ENCODE results near the gene LMX1B.
A peak's percentile ranks its signal among the peaks of the same experiment; 100 is the strongest.

The LMX1B gene

GRCh38 chr9:126702151-126703001 lies 88.6 kb downstream of the LMX1B start:
- TF ChIP-seq MAX (IDR thresholded peaks at IDR 0.05; ENCODE audit: low read depth, low read length) = no peak; the same call in 1 of the 2 replicates
- TF ChIP-seq MYC (IDR thresholded peaks at IDR 0.05; ENCODE audit: low read depth, low read length) = no peak
- TF ChIP-seq CTCF (IDR thresholded peaks at IDR 0.05; ENCODE audit: low read depth, low read length) = peak; percentile 71
- peak; percentile 21 for DNase-seq (ENCODE audit: low read depth)
- H3K4me3 ChIP-seq (ENCODE audit: low read depth, low read length) = no peak overlapping the region

- TF ChIP-seq CTCF (IDR thresholded peaks at IDR 0.05; ENCODE audit: low read depth, low read length) (no peak), POLR2A (IDR thresholded peaks at IDR 0.05; ENCODE audit: extremely low read depth, insufficient read length) (no peak), MYC (IDR thresholded peaks at IDR 0.05; ENCODE audit: low read depth, low read length) (no peak), MAX (IDR thresholded peaks at IDR 0.05; ENCODE audit: low read depth, low read length) (no peak)
- H3K4me3 ChIP-seq (ENCODE audit: low read depth, low read length) = no peak overlapping the region
Measured at GRCh38 chr9:126703002-126703865, 89.5 kb downstream of the LMX1B start.

GRCh38 chr9:126703866-126704156 lies 90.1 kb downstream of the LMX1B start:
- peak; percentile 1 for DNase-seq (ENCODE audit: low read depth)
- TF ChIP-seq CTCF (IDR thresholded peaks at IDR 0.05; ENCODE audit: low read depth, low read length) (no peak), POLR2A (IDR thresholded peaks at IDR 0.05; ENCODE audit: extremely low read depth, insufficient read length) (no peak), MYC (IDR thresholded peaks at IDR 0.05; ENCODE audit: low read depth, low read length) (no peak), MAX (IDR thresholded peaks at IDR 0.05; ENCODE audit: low read depth, low read length) (no peak)
- H3K4me3 ChIP-seq (ENCODE audit: low read depth, low read length) = no peak overlapping the region

More at GRCh38 chr9:126703002-126703865, 89.5 kb downstream of the LMX1B start:
- peak; percentile 1 for DNase-seq (ENCODE audit: low read depth)

GRCh38 chr9:126704157-126704891 lies 90.6 kb downstream of the LMX1B start:
- DNase-seq (ENCODE audit: low read depth) = peak; percentile 69
- no peak for TF ChIP-seq CTCF (IDR thresholded peaks at IDR 0.05; ENCODE audit: low read depth, low read length)
- TF ChIP-seq POLR2A (IDR thresholded peaks at IDR 0.05; ENCODE audit: extremely low read depth, insufficient read length) = no peak
- no peak for TF ChIP-seq MYC (IDR thresholded peaks at IDR 0.05; ENCODE audit: low read depth, low read length)
- no peak for TF ChIP-seq MAX (IDR thresholded peaks at IDR 0.05; ENCODE audit: low read depth, low read length)
- no peak overlapping the region for H3K4me3 ChIP-seq (ENCODE audit: low read depth, low read length)

GRCh38 chr9:126704892-126705766 lies 91.4 kb downstream of the LMX1B start:
- H3K4me3 ChIP-seq (ENCODE audit: low read depth, low read length) = no peak overlapping the region

More at GRCh38 chr9:126704892-126705766, 91.4 kb downstream of the LMX1B start:
- TF ChIP-seq MYC (IDR thresholded peaks at IDR 0.05; ENCODE audit: low read depth, low read length) (peak; percentile 80; the same call in 1 of the 2 replicates), CTCF (IDR thresholded peaks at IDR 0.05; ENCODE audit: low read depth, low read length) (peak; percentile 80), POLR2A (IDR thresholded peaks at IDR 0.05; ENCODE audit: extremely low read depth, insufficient read length) (no peak), MAX (IDR thresholded peaks at IDR 0.05; ENCODE audit: low read depth, low read length) (peak; percentile 93)
- peak; percentile 71 for DNase-seq (ENCODE audit: low read depth)
